ENCODE results near the gene SLC23A2.

SLC23A2 gene

GRCh38 chr20:4920131-4920530 is 81.2 kb downstream of the SLC23A2 start:
- Histone ChIP-seq H3K27me3 (ENCODE audit: insufficient read depth, low read length) (no peaks in the 10 kb centered on the region), H3K36me3 (ENCODE audit: insufficient read depth, low read length) (no peaks in the 10 kb centered on the region), H3K4me1 (ENCODE audit: control insufficient read depth, insufficient read depth, low read length, unreplicated experiment) (peaks cover 14% of the 10 kb centered on the region), H3K4me3 (ENCODE audit: low read depth, low read length) (no peak overlapping the region), H2AFZ (ENCODE audit: low read length, unreplicated experiment) (no peak overlapping the region), H3K79me2 (ENCODE audit: control insufficient read depth, insufficient read depth, low read length, unreplicated experiment) (no peaks in the 10 kb centered on the region), H3K27ac (ENCODE audit: low read depth, low read length) (no peak overlapping the region)

GRCh38 chr20:4919047-4919704 is 82.1 kb downstream of the SLC23A2 start:
- H3K36me3 ChIP-seq (ENCODE audit: insufficient read depth, low read length): no peaks in the 10 kb centered on the region
- no peak overlapping the region for H3K4me3 ChIP-seq (ENCODE audit: low read depth, low read length)
- no peaks in the 10 kb centered on the region for H3K79me2 ChIP-seq (ENCODE audit: control insufficient read depth, insufficient read depth, low read length, unreplicated experiment)
- peaks cover 14% of the 10 kb centered on the region for H3K4me1 ChIP-seq (ENCODE audit: control insufficient read depth, insufficient read depth, low read length, unreplicated experiment)
- H2AFZ ChIP-seq (ENCODE audit: low read length, unreplicated experiment): no peak overlapping the region
- no peaks in the 10 kb centered on the region for H3K27me3 ChIP-seq (ENCODE audit: insufficient read depth, low read length)
- no peak overlapping the region for H3K27ac ChIP-seq (ENCODE audit: low read depth, low read length)

- Histone ChIP-seq H3K27ac (ENCODE audit: low read depth, low read length) (no peak overlapping the region), H3K4me3 (ENCODE audit: low read depth, low read length) (no peak overlapping the region), H3K79me2 (ENCODE audit: control insufficient read depth, insufficient read depth, low read length, unreplicated experiment) (no peaks in the 10 kb centered on the region), H3K27me3 (ENCODE audit: insufficient read depth, low read length) (no peaks in the 10 kb centered on the region), H3K36me3 (ENCODE audit: insufficient read depth, low read length) (no peaks in the 10 kb centered on the region), H2AFZ (ENCODE audit: low read length, unreplicated experiment) (no peak overlapping the region), H3K4me1 (ENCODE audit: control insufficient read depth, insufficient read depth, low read length, unreplicated experiment) (peaks cover 14% of the 10 kb centered on the region)
These were observed 82.8 kb downstream of the SLC23A2 start for GRCh38 chr20:4918473-4918872.

- Histone ChIP-seq H3K27me3 (ENCODE audit: insufficient read depth, low read length) (no peaks in the 10 kb centered on the region), H3K4me1 (ENCODE audit: control insufficient read depth, insufficient read depth, low read length, unreplicated experiment) (peaks cover 14% of the 10 kb centered on the region), H2AFZ (ENCODE audit: low read length, unreplicated experiment) (no peak overlapping the region), H3K27ac (ENCODE audit: low read depth, low read length) (no peak overlapping the region), H3K4me3 (ENCODE audit: low read depth, low read length) (no peak overlapping the region), H3K36me3 (ENCODE audit: insufficient read depth, low read length) (no peaks in the 10 kb centered on the region), H3K79me2 (ENCODE audit: control insufficient read depth, insufficient read depth, low read length, unreplicated experiment) (no peaks in the 10 kb centered on the region)
These were observed 84.1 kb downstream of the SLC23A2 start for GRCh38 chr20:4916971-4917881.

- H3K27me3 ChIP-seq (ENCODE audit: insufficient read depth, low read length): no peaks in the 10 kb centered on the region
- H3K27ac ChIP-seq (ENCODE audit: low read depth, low read length): no peak overlapping the region
- no peaks in the 10 kb centered on the region for H3K79me2 ChIP-seq (ENCODE audit: control insufficient read depth, insufficient read depth, low read length, unreplicated experiment)
- H2AFZ ChIP-seq (ENCODE audit: low read length, unreplicated experiment): no peak overlapping the region
- H3K36me3 ChIP-seq (ENCODE audit: insufficient read depth, low read length): no peaks in the 10 kb centered on the region
- no peak overlapping the region for H3K4me3 ChIP-seq (ENCODE audit: low read depth, low read length)
- H3K4me1 ChIP-seq (ENCODE audit: control insufficient read depth, insufficient read depth, low read length, unreplicated experiment): peaks cover 7% of the 10 kb centered on the region
These were observed 88.2 kb downstream of the SLC23A2 start for GRCh38 chr20:4913147-4913546.

- H3K4me1 ChIP-seq (ENCODE audit: control insufficient read depth, insufficient read depth, low read length, unreplicated experiment): peaks cover 7% of the 10 kb centered on the region
- H3K36me3 ChIP-seq (ENCODE audit: insufficient read depth, low read length): peaks cover 4% of the 10 kb centered on the region; the same call in 1 of the 2 replicates
- H3K4me3 ChIP-seq (ENCODE audit: low read depth, low read length): no peak overlapping the region
- no peaks in the 10 kb centered on the region for H3K27me3 ChIP-seq (ENCODE audit: insufficient read depth, low read length)
- H3K79me2 ChIP-seq (ENCODE audit: control insufficient read depth, insufficient read depth, low read length, unreplicated experiment): no peaks in the 10 kb centered on the region
- no peak overlapping the region for H3K27ac ChIP-seq (ENCODE audit: low read depth, low read length)
- no peak overlapping the region for H2AFZ ChIP-seq (ENCODE audit: low read length, unreplicated experiment)
These were observed 88.7 kb downstream of the SLC23A2 start for GRCh38 chr20:4912380-4913142.

- Histone ChIP-seq H3K27ac (ENCODE audit: low read depth, low read length) (no peak overlapping the region), H3K27me3 (ENCODE audit: insufficient read depth, low read length) (no peaks in the 10 kb centered on the region), H3K4me1 (ENCODE audit: control insufficient read depth, insufficient read depth, low read length, unreplicated experiment) (no peaks in the 10 kb centered on the region), H3K36me3 (ENCODE audit: insufficient read depth, low read length) (peaks cover 4% of the 10 kb centered on the region; the same call in 1 of the 2 replicates), H2AFZ (ENCODE audit: low read length, unreplicated experiment) (no peak overlapping the region), H3K79me2 (ENCODE audit: control insufficient read depth, insufficient read depth, low read length, unreplicated experiment) (no peaks in the 10 kb centered on the region), H3K4me3 (ENCODE audit: low read depth, low read length) (no peak overlapping the region)
These were observed 90.4 kb downstream of the SLC23A2 start for GRCh38 chr20:4910951-4911350.

- no peak overlapping the region for H3K27ac ChIP-seq (ENCODE audit: low read depth, low read length)
- H2AFZ ChIP-seq (ENCODE audit: low read length, unreplicated experiment): no peak overlapping the region
- H3K4me3 ChIP-seq (ENCODE audit: low read depth, low read length): no peak overlapping the region
- H3K36me3 ChIP-seq (ENCODE audit: insufficient read depth, low read length): peaks cover 4% of the 10 kb centered on the region
- H3K79me2 ChIP-seq (ENCODE audit: control insufficient read depth, insufficient read depth, low read length, unreplicated experiment): no peaks in the 10 kb centered on the region
- no peaks in the 10 kb centered on the region for H3K27me3 ChIP-seq (ENCODE audit: insufficient read depth, low read length)
- H3K4me1 ChIP-seq (ENCODE audit: control insufficient read depth, insufficient read depth, low read length, unreplicated experiment): no peaks in the 10 kb centered on the region
These were observed 95.7 kb downstream of the SLC23A2 start for GRCh38 chr20:4905613-4906012.

GRCh38 chr20:4905195-4905594 is 96.1 kb downstream of the SLC23A2 start:
- H3K27me3 ChIP-seq (ENCODE audit: insufficient read depth, low read length): no peaks in the 10 kb centered on the region
- no peak overlapping the region for H3K4me3 ChIP-seq (ENCODE audit: low read depth, low read length)
- H3K27ac ChIP-seq (ENCODE audit: low read depth, low read length): no peak overlapping the region
- H3K4me1 ChIP-seq (ENCODE audit: control insufficient read depth, insufficient read depth, low read length, unreplicated experiment): no peaks in the 10 kb centered on the region
- H2AFZ ChIP-seq (ENCODE audit: low read length, unreplicated experiment): no peak overlapping the region
- H3K36me3 ChIP-seq (ENCODE audit: insufficient read depth, low read length): peaks cover 4% of the 10 kb centered on the region
- H3K79me2 ChIP-seq (ENCODE audit: control insufficient read depth, insufficient read depth, low read length, unreplicated experiment): no peaks in the 10 kb centered on the region

GRCh38 chr20:4904127-4904860 is 97.0 kb downstream of the SLC23A2 start:
- Histone ChIP-seq H2AFZ (ENCODE audit: low read length, unreplicated experiment) (no peak overlapping the region), H3K79me2 (ENCODE audit: control insufficient read depth, insufficient read depth, low read length, unreplicated experiment) (no peaks in the 10 kb centered on the region), H3K36me3 (ENCODE audit: insufficient read depth, low read length) (peaks cover 4% of the 10 kb centered on the region), H3K27me3 (ENCODE audit: insufficient read depth, low read length) (no peaks in the 10 kb centered on the region), H3K4me1 (ENCODE audit: control insufficient read depth, insufficient read depth, low read length, unreplicated experiment) (peaks cover under 1% of the 10 kb centered on the region), H3K4me3 (ENCODE audit: low read depth, low read length) (no peak overlapping the region), H3K27ac (ENCODE audit: low read depth, low read length) (no peak overlapping the region)

All from ACC112 (cell line).